IMR-90 (cell line): ENCODE data around the gene TNNT1.

Experiments used
- BHLHE40 ChIP-seq: fragments of 150-350 bp; IDR thresholded peaks from 2 replicates; pipeline ENCODE4 v1.6.1; 2016; ENCODE audit warnings: mild to moderate bottlenecking, low read depth, low read length
- CTCF ChIP-seq: conservative IDR thresholded peaks from 2 replicates; pipeline ENCODE4 v1.5.1; 2012; ENCODE audit warnings: mild to moderate bottlenecking, low read depth, low read length, improper control_type of control experiment
- ELK1 ChIP-seq: fragments of 150-350 bp; IDR thresholded peaks from 2 replicates; pipeline ENCODE4 v1.6.1; 2016; ENCODE audit warnings: low read depth, mild to moderate bottlenecking, low read length, moderate library complexity, borderline replicate concordance
- POLR2A ChIP-seq: IDR thresholded peaks from 2 replicates; pipeline ENCODE4 v1.6.1; 2012; ENCODE audit warnings: mild to moderate bottlenecking, low read depth, low read length

GRCh38 chr19:55147545-55148251, 1.3 kb downstream of the TNNT1 start:
- TF ChIP-seq CTCF, result no peak
- no peak for TF ChIP-seq ELK1
- no peak for TF ChIP-seq BHLHE40
- no peak for TF ChIP-seq POLR2A
